ENCODE measurements around the gene GALNTL6. TPM values are rescaled to one million over a fixed set of nuclear protein-coding genes. Genes with fewer than 3 reads are reported as not detected.

GALNTL6 gene
- total and polyA plus RNA-seq, 2 of the 4 experiments (the other 2 are of a cell fraction) = under 0.01 TPM; not detected in 1

- Histone ChIP-seq H3K9me3 (ENCODE audit: control insufficient read depth, insufficient read depth, low read length) (no peaks in the 10 kb centered on the region), H3K4me3 (ENCODE audit: insufficient read depth, low read depth, low read length) (no peak overlapping the region), H4K8ac (ENCODE audit: low read depth in 2 of 2, low read length in 2 of 2) (peak overlapping the region in 1 of 2 experiments; percentile 31; a peak in 2 of 4 replicates), H3K18ac (ENCODE audit: low read depth, low read length) (peak overlapping the region; percentile 93; the same call in 1 of the 2 replicates), H4K5ac (ENCODE audit: low read depth, low read length) (peak overlapping the region; percentile 91), H4K20me1 (ENCODE audit: insufficient read depth, low read length) (no peaks in the 10 kb centered on the region), H3K14ac (replicated peaks; ENCODE audit: low read depth, low read length) (no peak overlapping the region), H3K4ac (ENCODE audit: low read depth, low read length) (peak overlapping the region; percentile 24), H2AK5ac (ENCODE audit: low read depth, low read length) (peak overlapping the region; percentile 15; the same call in 1 of the 2 replicates), H3K9ac (ENCODE audit: low read depth, low read length) (no peak overlapping the region), H3K9me1 (ENCODE audit: insufficient read depth, low read length) (no peaks in the 10 kb centered on the region), H3K4me2 (ENCODE audit: low read depth, low read length) (no peak overlapping the region), H3K79me1 (ENCODE audit: low read depth in 1 of 2, low read length in 2 of 2) (no peaks in the 10 kb centered on the region), H2AFZ (replicated peaks; ENCODE audit: low read length, poor library complexity) (no peak overlapping the region), H2AK9ac (replicated peaks; ENCODE audit: low read depth, low read length, poor library complexity) (no peak overlapping the region), H3K23ac (ENCODE audit: low read depth, low read length) (no peak overlapping the region), H3K36me3 (ENCODE audit: control insufficient read depth, insufficient read depth, low read length) (no peaks in the 10 kb centered on the region), H3K56ac (ENCODE audit: extremely low read depth, insufficient read depth, low read length) (no peak overlapping the region; the same call in 1 of the 2 replicates), H4K91ac (ENCODE audit: insufficient read depth, low read depth, low read length) (peak overlapping the region; percentile 59), H3K4me1 (ENCODE audit: control insufficient read depth, insufficient read depth, low read length) (peaks cover 13% of the 10 kb centered on the region; the same call in 1 of the 2 replicates), H2BK120ac (ENCODE audit: low read depth, low read length) (peak overlapping the region; percentile 66), H3K27me3 (ENCODE audit: control insufficient read depth, insufficient read depth, low read length) (no peaks in the 10 kb centered on the region), H3K27ac (ENCODE audit: insufficient read depth, low read length) (no peak overlapping the region), H2BK20ac (ENCODE audit: low read depth, low read length) (no peak overlapping the region), H2BK15ac (ENCODE audit: low read depth, low read length) (0 out of 3 replicates have a peak overlapping the region, but pooled peaks have one; percentile 30), H2BK5ac (ENCODE audit: low read depth, low read length, poor library complexity, severe bottlenecking) (no peak overlapping the region)
- in situ Hi-C loops (cut with MboI; ENCODE audit: low sequenced_read_pairs) = no loop called here
- DNase-seq = no peak
- dilution Hi-C loops (cut with HindIII; ENCODE audit: low sequenced_read_pairs, unreplicated experiment) = no loop called here
- intact Hi-C loops (cut with micrococcal nuclease) = loop anchor here (5.0 kb wide), 1 partner anchor 145 kb away; no protein-coding TSS in a partner anchor
- ChIA-PET CTCF (interaction anchor here (1.4 to 1.5 kb wide), 2 partner anchors 9 to 16 kb away, joined by 4 read pairs; no protein-coding TSS in a partner anchor), POLR2A (ENCODE audit: unreplicated experiment) (interaction anchor here (0.6 kb wide), 1 partner anchor 12 kb away, joined by 3 read pairs; no protein-coding TSS in a partner anchor)
- WGBS, 2 experiments (ENCODE audit: extremely low coverage in 2 of 2, insufficient read length in 1 of 2) = no CpG with 5 or more reads among the region's 6 CpGs
- ATAC-seq (ENCODE audit: low read depth) = no peak
- TF ChIP-seq CTCF (conservative IDR thresholded peaks at IDR 0.05; ENCODE audit: low read depth, low read length) = no peak
- no peak for TF ChIP-seq BHLHE40 (IDR thresholded peaks at IDR 0.05; ENCODE audit: low read depth, low read length)
- no peak for TF ChIP-seq CHD1 (IDR thresholded peaks at IDR 0.05; ENCODE audit: low read depth, low read length)
- no peak for TF ChIP-seq MAZ (IDR thresholded peaks at IDR 0.05; ENCODE audit: borderline replicate concordance, low read depth, low read length)
- no peak for TF ChIP-seq MAFK (IDR thresholded peaks at IDR 0.05; ENCODE audit: low read depth, low read length)
- no peak for TF ChIP-seq NFE2L2 (IDR thresholded peaks at IDR 0.05; ENCODE audit: low read depth, low read length)
- no TSS peak for BruUV-seq (replicated peaks)
Observed at GRCh38 chr4:172997217-172997609, 1184.0 kb downstream of the GALNTL6 start.
